Measurements from ENCODE around the gene IHH.

The IHH gene

GRCh38 chr2:219020604-219021365, 39.9 kb downstream of the IHH start:
- no peak for DNase-seq

GRCh38 chr2:219019436-219019835, 41.3 kb downstream of the IHH start:
- no peak for DNase-seq

GRCh38 chr2:219018726-219019125, 42.0 kb downstream of the IHH start:
- DNase-seq: no peak

GRCh38 chr2:219018286-219018685, 42.4 kb downstream of the IHH start:
- DNase-seq: no peak

GRCh38 chr2:219017201-219017931, 43.4 kb downstream of the IHH start:
- peak in 53 of 58 donors; percentile 13 to 90 (median 66) for DNase-seq

GRCh38 chr2:219016721-219017120, 44.0 kb downstream of the IHH start:
- no peak for DNase-seq

GRCh38 chr2:219010873-219011272, 49.8 kb downstream of the IHH start:
- DNase-seq: no peak

- DNase-seq: no peak
These were observed 50.5 kb downstream of the IHH start for GRCh38 chr2:219010162-219010756.

- no peak for DNase-seq
These were observed 51.4 kb downstream of the IHH start for GRCh38 chr2:219009294-219009693.
